ENCODE measurements around the gene HPSE. TPM values are rescaled to one million over a fixed set of nuclear protein-coding genes. Genes with fewer than 3 reads are reported as not detected.

Gene HPSE
- total RNA-seq, 2 experiments from 2014 or later = 5.5 to 6.0 TPM

DNA sequence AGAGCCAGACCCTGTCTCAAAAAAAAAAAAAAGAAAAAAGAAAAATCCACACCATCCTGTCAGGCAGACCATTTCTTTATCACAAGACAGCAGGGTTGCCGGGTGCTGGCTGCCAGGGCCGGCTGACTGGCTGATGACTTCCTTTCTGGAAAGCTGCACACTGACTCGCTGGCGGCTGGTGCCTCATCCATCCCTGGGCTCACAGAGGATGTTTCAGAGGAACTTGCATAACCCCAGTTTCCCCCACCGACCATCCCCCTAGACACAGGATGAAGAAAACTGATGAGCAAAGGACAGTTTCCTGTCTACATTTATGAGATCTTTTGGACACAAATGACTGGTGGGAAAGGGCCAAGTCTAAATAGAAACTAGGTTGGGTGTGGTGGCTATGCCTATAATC lies 14.1 kb downstream of the HPSE start:
- peaks cover 13% of the 10 kb centered on the region for H3K36me3 Mint-ChIP-seq (ENCODE audit: low read depth)
- POLR2A ChIA-PET = interaction anchor here (1.4 kb wide), 1 partner anchor 15 kb away, joined by 3 read pairs; the partner anchor contains the start of gene HPSE
- H3K9me3 Mint-ChIP-seq = no peaks in the 10 kb centered on the region
- DNase-seq (peak; percentile 59), ATAC-seq (peak; percentile 70)
- CTCF ChIA-PET = no interaction called here
- H3K4me1 Mint-ChIP-seq (ENCODE audit: low read depth) = peaks cover 6% of the 10 kb centered on the region
- H3K27ac Mint-ChIP-seq = peak overlapping the region; percentile 17
- intact Hi-C loops (cut with micrococcal nuclease) = no loop called here
- H3K27me3 Mint-ChIP-seq = no peaks in the 10 kb centered on the region
- TF ChIP-seq, protein P1, sequence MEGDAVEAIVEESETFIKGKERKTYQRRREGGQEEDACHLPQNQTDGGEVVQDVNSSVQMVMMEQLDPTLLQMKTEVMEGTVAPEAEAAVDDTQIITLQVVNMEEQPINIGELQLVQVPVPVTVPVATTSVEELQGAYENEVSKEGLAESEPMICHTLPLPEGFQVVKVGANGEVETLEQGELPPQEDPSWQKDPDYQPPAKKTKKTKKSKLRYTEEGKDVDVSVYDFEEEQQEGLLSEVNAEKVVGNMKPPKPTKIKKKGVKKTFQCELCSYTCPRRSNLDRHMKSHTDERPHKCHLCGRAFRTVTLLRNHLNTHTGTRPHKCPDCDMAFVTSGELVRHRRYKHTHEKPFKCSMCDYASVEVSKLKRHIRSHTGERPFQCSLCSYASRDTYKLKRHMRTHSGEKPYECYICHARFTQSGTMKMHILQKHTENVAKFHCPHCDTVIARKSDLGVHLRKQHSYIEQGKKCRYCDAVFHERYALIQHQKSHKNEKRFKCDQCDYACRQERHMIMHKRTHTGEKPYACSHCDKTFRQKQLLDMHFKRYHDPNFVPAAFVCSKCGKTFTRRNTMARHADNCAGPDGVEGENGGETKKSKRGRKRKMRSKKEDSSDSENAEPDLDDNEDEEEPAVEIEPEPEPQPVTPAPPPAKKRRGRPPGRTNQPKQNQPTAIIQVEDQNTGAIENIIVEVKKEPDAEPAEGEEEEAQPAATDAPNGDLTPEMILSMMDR (IDR thresholded peaks at IDR 0.05) = no peak
- no peak overlapping the region for H3K4me3 Mint-ChIP-seq

DNA sequence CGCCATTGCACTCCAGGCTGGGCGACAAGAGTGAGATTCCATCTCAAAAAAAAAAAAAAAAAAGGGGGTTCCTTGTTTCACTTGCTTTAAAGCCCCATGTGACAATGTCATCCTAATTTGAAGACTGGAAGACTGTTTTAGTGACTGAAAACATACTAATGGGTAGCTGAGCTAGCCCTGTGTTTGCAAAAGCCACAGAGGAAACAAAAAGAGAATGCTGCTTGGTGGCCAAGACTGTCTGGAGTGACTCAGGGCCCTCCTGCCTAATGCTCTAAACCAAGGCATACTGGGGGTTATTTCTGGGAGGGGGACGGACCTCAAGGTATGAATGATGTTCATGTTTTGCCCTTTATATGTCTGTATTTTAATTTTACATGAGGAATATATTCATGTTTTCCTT lies 16.0 kb downstream of the HPSE start:
- peaks cover 13% of the 10 kb centered on the region for H3K36me3 Mint-ChIP-seq (ENCODE audit: low read depth)
- ChIA-PET POLR2A (no interaction called here), CTCF (interaction anchor here (1.2 kb wide), 1 partner anchor 35 kb away, joined by 3 read pairs; no protein-coding TSS in a partner anchor)
- no peaks in the 10 kb centered on the region for H3K9me3 Mint-ChIP-seq
- no peak overlapping the region for H3K27ac Mint-ChIP-seq
- H3K27me3 Mint-ChIP-seq = no peaks in the 10 kb centered on the region
- no peak overlapping the region for H3K4me3 Mint-ChIP-seq
- H3K4me1 Mint-ChIP-seq (ENCODE audit: low read depth) = peaks cover 6% of the 10 kb centered on the region
- TF ChIP-seq, protein P1 (IDR thresholded peaks at IDR 0.05) = no peak
- ATAC-seq = no peak
- DNase-seq = no peak
- intact Hi-C loops (cut with micrococcal nuclease) = no loop called here

DNA sequence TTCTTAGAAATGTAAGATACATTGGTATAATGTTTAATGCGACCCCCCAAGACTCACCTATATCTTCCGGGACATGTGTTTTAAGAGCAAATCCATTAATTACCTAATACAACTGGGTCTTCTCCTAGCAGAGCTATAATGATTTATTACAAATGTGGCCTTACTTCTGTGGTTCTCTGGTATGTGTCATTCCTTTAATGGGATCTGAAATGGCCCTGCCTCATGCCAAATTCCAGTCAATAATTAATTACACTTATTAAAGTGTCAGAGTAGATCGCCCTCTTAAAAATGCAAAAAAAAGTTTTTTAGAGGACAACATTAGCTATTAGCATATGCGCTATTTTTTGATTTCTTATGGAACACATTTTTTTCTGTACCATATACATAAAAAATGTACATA lies 17.0 kb downstream of the HPSE start:
- CTCF ChIA-PET = no interaction called here
- Mint-ChIP-seq H3K27ac (no peak overlapping the region), H3K27me3 (no peaks in the 10 kb centered on the region), H3K4me3 (no peak overlapping the region), H3K9me3 (no peaks in the 10 kb centered on the region), H3K4me1 (ENCODE audit: low read depth) (peaks cover 6% of the 10 kb centered on the region), H3K36me3 (ENCODE audit: low read depth) (peaks cover 13% of the 10 kb centered on the region)
- POLR2A ChIA-PET = no interaction called here
- intact Hi-C loops (cut with micrococcal nuclease) = no loop called here
- DNase-seq (no peak), ATAC-seq (no peak)
- TF ChIP-seq, protein P1 (IDR thresholded peaks at IDR 0.05) = no peak

DNA sequence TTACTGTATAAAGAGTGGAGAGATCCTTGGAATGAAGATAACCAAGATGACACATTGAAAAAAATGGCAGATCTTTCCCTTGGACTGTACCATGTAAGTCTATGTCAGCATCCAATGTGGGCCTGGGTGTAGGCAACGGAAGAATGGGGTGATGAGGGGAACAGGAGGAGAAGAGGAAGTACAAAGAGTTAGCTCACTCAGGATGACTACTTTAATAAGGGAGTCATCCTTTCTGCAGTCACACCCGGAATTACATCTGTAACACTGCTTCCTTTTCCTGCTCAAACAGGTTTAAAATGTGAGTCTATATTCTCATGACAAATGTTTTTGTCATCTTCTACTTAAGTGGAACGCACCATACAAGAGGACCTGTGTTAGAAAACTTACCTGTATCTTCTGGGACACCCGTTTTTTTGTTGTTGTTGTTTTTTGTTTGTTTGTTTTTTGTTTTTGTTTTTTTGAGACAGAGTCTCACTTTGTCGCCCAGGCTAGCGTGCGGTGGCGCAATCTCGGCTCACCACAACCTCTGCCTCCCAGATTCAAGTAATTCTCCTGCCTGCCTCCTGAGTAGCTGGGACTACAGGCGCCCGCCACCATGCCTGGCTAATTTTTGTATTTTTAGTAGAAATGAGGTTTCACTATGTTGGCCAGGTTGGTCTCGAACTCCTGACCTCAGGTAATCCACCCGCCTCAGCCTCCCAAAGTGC lies 18.0 kb downstream of the HPSE start:
- TF ChIP-seq, protein P1 (IDR thresholded peaks at IDR 0.05) = no peak
- no peak for DNase-seq
- ChIA-PET POLR2A (no interaction called here), CTCF (interaction anchor here (1.4 kb wide), 1 partner anchor 34 kb away, joined by 3 read pairs; no protein-coding TSS in a partner anchor)
- no peak overlapping the region for H3K4me3 Mint-ChIP-seq
- no peak for ATAC-seq
- intact Hi-C loops (cut with micrococcal nuclease) = no loop called here
- H3K36me3 Mint-ChIP-seq (ENCODE audit: low read depth) = peaks cover 18% of the 10 kb centered on the region
- H3K27ac Mint-ChIP-seq = no peak overlapping the region
- H3K4me1 Mint-ChIP-seq (ENCODE audit: low read depth) = peaks cover 6% of the 10 kb centered on the region
- H3K9me3 Mint-ChIP-seq = no peaks in the 10 kb centered on the region
- no peaks in the 10 kb centered on the region for H3K27me3 Mint-ChIP-seq

DNA sequence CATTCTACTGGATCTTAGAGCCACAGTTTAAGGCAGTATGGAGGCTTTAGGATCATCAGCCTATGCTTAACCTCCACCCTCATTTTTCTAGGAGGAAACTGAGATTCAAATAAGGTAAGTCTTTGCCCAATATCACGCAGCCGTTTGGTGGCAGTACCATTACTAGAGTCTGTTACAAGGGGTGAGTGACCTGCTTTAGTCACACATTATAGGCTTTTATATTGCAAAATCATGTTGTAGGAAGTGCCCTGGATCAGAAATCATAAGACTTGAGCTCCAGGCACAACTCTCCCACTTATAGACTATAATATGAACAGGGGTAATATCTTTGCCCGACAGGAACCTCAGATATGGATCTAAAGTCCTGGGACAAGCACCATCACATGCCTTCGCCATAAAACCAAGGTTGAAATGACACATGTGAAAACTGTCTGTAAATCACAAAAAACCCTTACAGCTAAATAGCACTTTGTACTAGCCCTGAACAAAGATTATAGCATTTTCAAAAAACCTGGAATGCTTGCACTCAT lies 19.2 kb downstream of the HPSE start:
- intact Hi-C loops (cut with micrococcal nuclease) = no loop called here
- H3K4me3 Mint-ChIP-seq = no peak overlapping the region
- no peak for ATAC-seq
- H3K9me3 Mint-ChIP-seq = no peaks in the 10 kb centered on the region
- DNase-seq = no peak
- no peak overlapping the region for H3K27ac Mint-ChIP-seq
- ChIA-PET POLR2A (interaction anchor here (0.7 to 1.0 kb wide), 2 partner anchors 18 to 207 kb away, joined by 3 read pairs; no protein-coding TSS in a partner anchor), CTCF (interaction anchor here (0.6 to 1.4 kb wide), 2 partner anchors 33 to 56 kb away, joined by 3 read pairs; no protein-coding TSS in a partner anchor)
- peaks cover 2% of the 10 kb centered on the region for H3K4me1 Mint-ChIP-seq (ENCODE audit: low read depth)
- TF ChIP-seq, protein P1 (IDR thresholded peaks at IDR 0.05) = no peak
- peaks cover 17% of the 10 kb centered on the region for H3K36me3 Mint-ChIP-seq (ENCODE audit: low read depth)
- no peaks in the 10 kb centered on the region for H3K27me3 Mint-ChIP-seq
